C4-2B (cell line): ENCODE results near the gene RASGEF1C.

ENCODE experiments used
- CTCF ChIP-seq: fragments of 450-650 bp; conservative IDR thresholded peaks from 2 replicates; pipeline ENCODE4 v1.5.1; 2017; ENCODE audit warnings: mild to moderate bottlenecking
- ZFX ChIP-seq: fragments of 450-650 bp; IDR thresholded peaks from 2 replicates; pipeline ENCODE4 v1.6.1; 2017

- no peak for TF ChIP-seq CTCF
- no peak for TF ChIP-seq ZFX
These were observed 26.1 kb upstream of the RASGEF1C start for GRCh38 chr5:180235077-180235476.
